Measurements from ENCODE around the gene ZAP70.
A peak's percentile ranks its signal among the peaks of the same experiment; 100 is the strongest.

Gene ZAP70

GRCh38 chr2:97719362-97720155, 6.2 kb downstream of the ZAP70 start:
- DNase-seq (ENCODE audit: low spot score in 2 of 2) (no peak), ATAC-seq (no peak)
- peaks cover 90% of the 10 kb centered on the region for H3K4me1 Mint-ChIP-seq
- no peaks in the 10 kb centered on the region for H3K9me3 Mint-ChIP-seq
- H3K4me3 Mint-ChIP-seq = peak overlapping the region; percentile 93
- peaks cover 100% of the 10 kb centered on the region for H3K36me3 Mint-ChIP-seq
- H3K27ac Mint-ChIP-seq = peak overlapping the region; percentile 99

DNA sequence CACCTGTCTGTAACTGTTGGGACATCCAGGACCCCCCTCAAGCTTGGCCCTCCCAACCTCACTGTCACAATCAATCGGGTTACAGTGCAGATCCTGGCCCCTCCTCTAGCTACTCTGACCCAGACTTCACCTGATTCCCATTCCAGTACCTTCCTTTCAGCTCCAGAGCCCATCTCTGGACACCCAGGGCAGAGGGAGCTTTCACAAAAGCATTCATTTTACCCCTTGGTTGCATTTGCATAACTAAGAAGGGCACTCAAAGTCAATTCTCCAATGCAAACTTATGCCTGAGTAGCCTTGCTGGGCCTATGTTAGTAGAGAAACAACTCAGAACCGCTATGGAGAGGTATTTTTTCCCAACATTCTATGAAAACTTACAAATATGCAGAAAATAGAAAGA, 7.4 kb downstream of the ZAP70 start:
- H3K4me3 Mint-ChIP-seq = peak overlapping the region; percentile 44
- ATAC-seq = peak; percentile 2
- DNase-seq (ENCODE audit: low spot score in 2 of 2) = no peak
- H3K4me1 Mint-ChIP-seq = peaks cover 90% of the 10 kb centered on the region
- H3K27ac Mint-ChIP-seq = peak overlapping the region; percentile 29
- peaks cover 100% of the 10 kb centered on the region for H3K36me3 Mint-ChIP-seq
- H3K9me3 Mint-ChIP-seq = no peaks in the 10 kb centered on the region

DNA sequence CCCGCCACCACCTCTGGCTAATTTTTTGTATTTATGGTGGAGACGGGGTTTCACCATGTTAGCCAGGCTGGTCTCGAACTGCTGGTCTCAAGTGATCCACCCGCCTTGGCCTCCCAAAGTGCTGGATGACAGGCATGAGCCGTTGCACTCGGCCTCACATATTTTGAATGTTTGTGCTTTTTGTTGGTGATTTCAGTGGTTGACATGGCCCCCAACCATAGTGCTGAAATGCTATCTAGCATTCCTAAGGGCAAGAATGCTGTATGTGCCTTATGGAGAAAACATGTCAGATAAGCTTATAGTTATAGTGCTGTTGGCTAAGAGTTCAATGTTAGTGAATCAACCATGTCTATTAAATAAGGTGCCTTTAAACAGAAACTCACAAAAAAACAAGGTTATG, 8.9 kb downstream of the ZAP70 start:
- Mint-ChIP-seq H3K27ac (peak overlapping the region; percentile 64), H3K4me1 (peaks cover 87% of the 10 kb centered on the region), H3K4me3 (no peak overlapping the region), H3K9me3 (no peaks in the 10 kb centered on the region), H3K36me3 (peaks cover 100% of the 10 kb centered on the region)
- ATAC-seq (no peak), DNase-seq (ENCODE audit: low spot score in 2 of 2) (no peak)

DNA sequence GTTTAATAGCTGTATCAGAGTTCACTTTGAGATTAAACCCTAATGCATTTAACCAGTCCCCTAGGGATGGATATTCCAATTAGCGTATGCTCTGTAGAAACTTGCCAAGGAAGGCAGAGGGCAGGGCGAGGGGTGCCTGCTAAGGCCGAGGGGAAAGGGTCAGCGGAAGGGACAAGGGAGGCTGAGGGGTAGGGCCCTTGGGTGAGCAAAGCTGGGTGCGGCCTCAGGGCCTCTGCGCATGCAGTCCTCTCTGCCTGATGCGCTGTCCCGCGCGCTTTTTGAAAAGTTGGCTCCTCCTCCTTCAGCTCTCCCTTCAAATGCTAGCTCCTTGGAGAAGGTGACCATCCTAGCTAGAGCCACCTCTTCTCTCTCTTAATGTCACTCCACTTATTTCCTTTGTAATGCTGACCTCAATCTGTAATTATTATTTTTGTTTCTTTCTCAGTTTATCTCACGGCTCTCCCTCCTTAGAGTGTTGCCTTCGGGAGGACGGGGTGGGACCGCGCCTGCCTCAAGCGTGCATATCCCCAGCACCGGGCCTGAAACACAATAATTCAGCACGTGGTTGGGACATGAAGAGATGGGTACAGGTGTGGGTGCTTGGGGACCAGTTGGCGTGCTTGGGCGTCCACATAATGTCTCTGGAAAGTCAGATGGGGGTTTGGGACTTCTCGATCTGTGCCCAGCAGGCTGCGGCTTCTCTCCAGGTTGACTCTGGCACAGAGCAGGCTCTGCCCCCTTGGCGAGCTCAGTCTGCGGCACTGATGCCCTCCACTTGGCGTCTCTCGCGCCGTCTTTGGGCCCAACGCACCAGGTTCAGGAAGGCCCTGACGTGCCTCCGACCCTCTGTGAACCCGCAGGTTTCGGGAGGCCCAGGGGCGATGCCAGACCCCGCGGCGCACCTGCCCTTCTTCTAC, 10.0 kb downstream of the ZAP70 start:
- Mint-ChIP-seq H3K4me3 (no peak overlapping the region), H3K27ac (peak overlapping the region; percentile 64), H3K9me3 (no peaks in the 10 kb centered on the region), H3K4me1 (peaks cover 87% of the 10 kb centered on the region), H3K36me3 (peaks cover 100% of the 10 kb centered on the region)
- ATAC-seq (no peak), DNase-seq (ENCODE audit: low spot score in 2 of 2) (no peak)

- Mint-ChIP-seq H3K4me1 (peaks cover 84% of the 10 kb centered on the region), H3K9me3 (no peaks in the 10 kb centered on the region), H3K36me3 (peaks cover 100% of the 10 kb centered on the region), H3K27ac (no peak overlapping the region), H3K4me3 (no peak overlapping the region)
- ATAC-seq = no peak
- no peak for DNase-seq (ENCODE audit: low spot score in 2 of 2)
Observed at GRCh38 chr2:97724073-97724410, 10.7 kb downstream of the ZAP70 start.

DNA sequence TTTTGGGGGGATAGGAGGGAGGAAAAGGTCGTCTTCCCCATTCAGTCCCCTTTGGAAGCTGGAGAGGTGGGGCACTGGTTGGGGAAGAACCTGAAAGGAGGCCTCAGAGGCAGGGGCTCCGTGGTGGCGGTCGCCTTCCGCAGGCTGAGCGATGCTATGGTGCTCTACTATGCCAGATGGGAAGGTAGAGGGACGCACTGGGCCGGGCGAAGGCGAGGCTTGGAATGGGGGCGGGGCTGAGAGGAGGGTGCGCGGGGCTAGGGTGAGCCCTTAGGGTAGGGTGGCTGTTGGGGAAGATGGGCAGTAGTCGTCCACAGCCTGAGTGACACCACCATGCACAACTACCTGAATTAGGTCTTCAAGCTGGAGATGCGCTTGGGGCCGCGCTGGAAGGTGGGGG, 11.1 kb downstream of the ZAP70 start:
- Mint-ChIP-seq H3K4me1 (peaks cover 79% of the 10 kb centered on the region), H3K36me3 (peaks cover 100% of the 10 kb centered on the region), H3K4me3 (no peak overlapping the region), H3K9me3 (no peaks in the 10 kb centered on the region), H3K27ac (peak overlapping the region; percentile 55)
- no peak for ATAC-seq
- no peak for DNase-seq (ENCODE audit: low spot score in 2 of 2)

GRCh38 chr2:97724946-97725688, 11.7 kb downstream of the ZAP70 start:
- Mint-ChIP-seq H3K4me3 (no peak overlapping the region), H3K4me1 (peaks cover 75% of the 10 kb centered on the region), H3K9me3 (no peaks in the 10 kb centered on the region), H3K36me3 (peaks cover 100% of the 10 kb centered on the region), H3K27ac (peak overlapping the region; percentile 55)
- ATAC-seq (no peak), DNase-seq (ENCODE audit: low spot score in 2 of 2) (no peak)

GRCh38 chr2:97726261-97727064, 13.1 kb downstream of the ZAP70 start:
- DNase-seq (ENCODE audit: low spot score in 2 of 2) (no peak), ATAC-seq (no peak)
- peak overlapping the region; percentile 55 for H3K27ac Mint-ChIP-seq
- H3K36me3 Mint-ChIP-seq = peaks cover 100% of the 10 kb centered on the region
- H3K4me3 Mint-ChIP-seq = no peak overlapping the region
- H3K9me3 Mint-ChIP-seq = no peaks in the 10 kb centered on the region
- peaks cover 78% of the 10 kb centered on the region for H3K4me1 Mint-ChIP-seq

GRCh38 chr2:97727296-97727695, 13.9 kb downstream of the ZAP70 start:
- Mint-ChIP-seq H3K36me3 (peaks cover 100% of the 10 kb centered on the region), H3K9me3 (no peaks in the 10 kb centered on the region), H3K27ac (peak overlapping the region; percentile 89), H3K4me3 (no peak overlapping the region), H3K4me1 (peaks cover 82% of the 10 kb centered on the region)
- DNase-seq (ENCODE audit: low spot score in 2 of 2) (no peak), ATAC-seq (no peak)

GRCh38 chr2:97728091-97728731, 14.8 kb downstream of the ZAP70 start:
- Mint-ChIP-seq H3K4me1 (peaks cover 78% of the 10 kb centered on the region), H3K4me3 (peak overlapping the region; percentile 13), H3K36me3 (peaks cover 99% of the 10 kb centered on the region), H3K9me3 (no peaks in the 10 kb centered on the region), H3K27ac (peak overlapping the region; percentile 89)
- ATAC-seq (peak; percentile 84), DNase-seq (ENCODE audit: low spot score in 2 of 2) (no peak)

- peak overlapping the region; percentile 75 for H3K27ac Mint-ChIP-seq
- DNase-seq (ENCODE audit: low spot score in 2 of 2) (no peak), ATAC-seq (no peak)
- no peak overlapping the region for H3K4me3 Mint-ChIP-seq
- H3K36me3 Mint-ChIP-seq = peaks cover 99% of the 10 kb centered on the region
- H3K4me1 Mint-ChIP-seq = peaks cover 64% of the 10 kb centered on the region
- H3K9me3 Mint-ChIP-seq = no peaks in the 10 kb centered on the region
Observed at GRCh38 chr2:97730245-97730644, 16.9 kb downstream of the ZAP70 start.

- Mint-ChIP-seq H3K4me3 (peak overlapping the region; percentile 24), H3K36me3 (peaks cover 99% of the 10 kb centered on the region), H3K27ac (peak overlapping the region; percentile 75), H3K4me1 (peaks cover 57% of the 10 kb centered on the region), H3K9me3 (no peaks in the 10 kb centered on the region)
- DNase-seq (ENCODE audit: low spot score in 2 of 2) (no peak), ATAC-seq (peak; percentile 36)
Observed at GRCh38 chr2:97731274-97732020, 18.1 kb downstream of the ZAP70 start.

- ATAC-seq (no peak), DNase-seq (ENCODE audit: low spot score in 2 of 2) (no peak)
- Mint-ChIP-seq H3K4me1 (peaks cover 54% of the 10 kb centered on the region), H3K9me3 (no peaks in the 10 kb centered on the region), H3K27ac (peak overlapping the region; percentile 26), H3K4me3 (no peak overlapping the region), H3K36me3 (peaks cover 99% of the 10 kb centered on the region)
Observed at GRCh38 chr2:97732436-97733340, 19.3 kb downstream of the ZAP70 start.
